ENCODE data around the gene KAZN. TPM values are rescaled to one million over a fixed set of nuclear protein-coding genes. Genes with fewer than 3 reads are reported as not detected.

Gene KAZN
- total and polyA plus RNA-seq, 2 donors from 2014 or later = 17.4 to 60.8 TPM

DNA sequence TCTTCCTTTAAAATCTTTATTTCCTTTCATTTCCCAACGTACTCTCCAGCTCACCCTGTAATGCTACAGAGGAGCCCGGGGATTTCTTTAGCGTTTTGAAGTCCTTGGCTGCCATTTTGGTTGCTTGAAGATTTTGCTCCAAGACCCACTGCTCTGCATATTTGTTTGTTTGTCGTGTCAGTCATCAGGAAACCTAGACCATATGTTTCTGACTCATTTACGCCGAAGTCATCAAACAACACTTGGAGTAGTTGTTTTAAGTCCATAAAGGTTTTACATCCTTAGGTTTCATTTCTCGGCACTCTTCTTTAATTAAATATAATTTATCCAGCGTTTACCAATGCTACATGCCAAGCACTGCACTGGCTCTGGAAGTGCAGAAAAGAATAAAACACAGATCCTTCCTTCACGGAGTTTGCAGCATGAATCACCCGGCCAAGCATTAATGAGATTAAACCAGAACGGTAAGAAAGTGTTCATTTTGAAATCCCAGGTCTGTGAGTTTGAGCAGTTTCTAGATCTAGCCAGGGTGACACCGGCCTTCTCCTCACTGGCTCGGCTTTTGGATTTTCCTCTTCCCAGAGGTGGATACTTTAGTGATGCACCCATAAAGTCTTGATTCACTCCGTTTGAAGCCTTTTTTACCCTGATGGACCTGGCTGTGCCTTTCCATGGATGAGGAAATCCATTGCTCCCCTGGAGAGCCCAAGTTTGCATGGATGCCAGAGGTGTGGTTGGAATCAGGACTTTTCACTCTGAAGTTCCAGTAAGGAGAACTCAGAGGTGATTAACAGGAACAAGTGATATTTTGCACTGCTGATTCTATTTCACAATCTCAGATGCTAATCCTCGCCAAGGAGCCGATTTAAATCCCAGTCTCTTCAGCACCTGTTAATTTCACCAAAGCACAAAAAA lies 109.3 kb downstream of the KAZN start:
- Histone ChIP-seq H3K27me3 (ENCODE audit: control insufficient read depth, insufficient read depth, low read length) (no peaks in the 10 kb centered on the region), H3K9me3 (ENCODE audit: control insufficient read depth in 2 of 3, insufficient read depth in 1 of 3, low read length in 3 of 3) (no peaks in the 10 kb centered on the region), H3K4me1 (ENCODE audit: control insufficient read depth in 2 of 3, insufficient read depth in 2 of 3, low read depth in 1 of 3, low read length in 3 of 3) (no peaks in the 10 kb centered on the region), H3K9ac (ENCODE audit: low read length in 3 of 3) (no peak overlapping the region), H3K36me3 (ENCODE audit: control insufficient read depth in 2 of 3, insufficient read depth in 3 of 3, low read length in 3 of 3) (no peaks in the 10 kb centered on the region), H3K4me3 (ENCODE audit: low read length in 3 of 3) (no peak overlapping the region), H3K27ac (ENCODE audit: low read depth in 2 of 2, low read length in 2 of 2) (no peak overlapping the region)
- no peak for TF ChIP-seq CTCF (IDR thresholded peaks at IDR 0.05; ENCODE audit: borderline replicate concordance, extremely low read depth, insufficient read depth)
- DNase-seq = peak in 1 of 5 donors; percentile 11
- intact Hi-C loops (cut with DNase I) = no loop called here
- no peak for FAIRE-seq

- Histone ChIP-seq H3K9ac (ENCODE audit: low read length in 3 of 3) (no peak overlapping the region), H3K9me3 (ENCODE audit: control insufficient read depth in 2 of 3, insufficient read depth in 1 of 3, low read length in 3 of 3) (no peaks in the 10 kb centered on the region), H3K36me3 (ENCODE audit: control insufficient read depth in 2 of 3, insufficient read depth in 3 of 3, low read length in 3 of 3) (no peaks in the 10 kb centered on the region), H3K4me3 (ENCODE audit: low read length in 3 of 3) (no peak overlapping the region), H3K4me1 (ENCODE audit: control insufficient read depth in 2 of 3, insufficient read depth in 2 of 3, low read depth in 1 of 3, low read length in 3 of 3) (no peaks in the 10 kb centered on the region), H3K27ac (ENCODE audit: low read depth in 2 of 2, low read length in 2 of 2) (no peak overlapping the region), H3K27me3 (ENCODE audit: control insufficient read depth, insufficient read depth, low read length) (no peaks in the 10 kb centered on the region)
- intact Hi-C loops (cut with DNase I) = no loop called here
- TF ChIP-seq CTCF (IDR thresholded peaks at IDR 0.05; ENCODE audit: borderline replicate concordance, extremely low read depth, insufficient read depth) = no peak
- peak in 1 of 5 donors; percentile 8 for DNase-seq
- no peak for FAIRE-seq
Measured at GRCh38 chr1:14710331-14710730, 111.8 kb downstream of the KAZN start.

- Histone ChIP-seq H3K36me3 (ENCODE audit: control insufficient read depth in 2 of 3, insufficient read depth in 3 of 3, low read length in 3 of 3) (no peaks in the 10 kb centered on the region), H3K9ac (ENCODE audit: low read length in 3 of 3) (no peak overlapping the region), H3K27ac (ENCODE audit: low read depth in 2 of 2, low read length in 2 of 2) (no peak overlapping the region), H3K9me3 (ENCODE audit: control insufficient read depth in 2 of 3, insufficient read depth in 1 of 3, low read length in 3 of 3) (no peaks in the 10 kb centered on the region), H3K27me3 (ENCODE audit: control insufficient read depth, insufficient read depth, low read length) (no peaks in the 10 kb centered on the region), H3K4me3 (ENCODE audit: low read length in 3 of 3) (no peak overlapping the region), H3K4me1 (ENCODE audit: control insufficient read depth in 2 of 3, insufficient read depth in 2 of 3, low read depth in 1 of 3, low read length in 3 of 3) (no peaks in the 10 kb centered on the region)
- intact Hi-C loops (cut with DNase I) = no loop called here
- no peak for TF ChIP-seq CTCF (IDR thresholded peaks at IDR 0.05; ENCODE audit: borderline replicate concordance, extremely low read depth, insufficient read depth)
- DNase-seq (peak in 1 of 5 donors; percentile 4), FAIRE-seq (no peak)
Measured at GRCh38 chr1:14712136-14712535, 113.7 kb downstream of the KAZN start.

All from kidney (tissue), 14 donors.